ENCODE measurements around the gene CDK11A.

CDK11A gene

GRCh38 chr1:1672181-1672965 is 51.8 kb downstream of the CDK11A start:
- no peaks in the 10 kb centered on the region for H3K36me3 ChIP-seq (ENCODE audit: low read depth)
- no peaks in the 10 kb centered on the region for H3K27me3 ChIP-seq (ENCODE audit: insufficient read depth, poor library complexity, severe bottlenecking)
- no peak overlapping the region for H3K4me3 ChIP-seq (ENCODE audit: severe bottlenecking)
- no peak for TF ChIP-seq CTCF (IDR thresholded peaks at IDR 0.05; ENCODE audit: poor library complexity, severe bottlenecking)
- DNase-seq (ENCODE audit: low spot score): no peak
- H3K27ac ChIP-seq (ENCODE audit: poor library complexity, severe bottlenecking): no peak overlapping the region
- H3K9me3 ChIP-seq (ENCODE audit: severe bottlenecking): no peaks in the 10 kb centered on the region
- no peak for ATAC-seq (ENCODE audit: low read depth)
- H3K4me1 ChIP-seq (ENCODE audit: insufficient read depth, poor library complexity, severe bottlenecking): no peaks in the 10 kb centered on the region

DNA sequence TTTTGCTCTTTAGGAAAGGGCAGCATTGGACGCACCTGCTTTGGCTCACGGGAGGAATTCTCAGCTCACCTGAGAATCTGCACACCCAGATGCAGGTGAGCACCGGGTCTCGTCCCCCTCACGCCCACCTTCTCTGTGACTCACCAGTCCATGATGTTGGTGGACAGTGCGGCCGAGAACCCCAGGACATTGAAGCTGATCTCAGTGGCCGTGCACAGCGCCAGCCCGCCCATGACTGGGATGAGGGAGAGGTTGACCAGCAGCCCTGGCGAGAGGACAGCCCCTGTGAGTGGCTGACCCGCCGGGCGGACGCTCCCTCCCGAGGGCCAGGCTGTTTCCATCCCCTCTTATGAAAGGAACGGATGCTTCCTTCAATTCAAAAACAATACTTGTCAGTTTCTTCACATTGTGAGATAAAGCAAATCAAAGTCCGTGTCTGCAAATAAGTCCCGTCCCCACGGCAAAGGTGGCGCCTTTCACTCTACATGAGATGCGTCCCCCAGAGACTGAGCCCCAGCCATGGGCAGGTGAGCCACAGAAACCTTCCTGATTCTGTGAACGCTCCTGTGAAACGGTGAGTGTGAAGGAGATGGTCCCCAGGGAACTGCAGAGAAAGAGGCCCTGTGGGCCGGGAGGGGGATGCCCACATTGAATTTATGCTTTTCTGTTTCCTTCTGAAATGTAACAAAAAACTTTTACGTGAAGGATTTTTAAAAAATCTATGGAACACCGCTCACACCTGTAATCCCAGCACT is 52.6 kb downstream of the CDK11A start:
- H3K27ac ChIP-seq (ENCODE audit: poor library complexity, severe bottlenecking): no peak overlapping the region
- H3K4me3 ChIP-seq (ENCODE audit: severe bottlenecking): no peak overlapping the region
- no peak for TF ChIP-seq CTCF (IDR thresholded peaks at IDR 0.05; ENCODE audit: poor library complexity, severe bottlenecking)
- ATAC-seq (ENCODE audit: low read depth) (no peak), DNase-seq (ENCODE audit: low spot score) (no peak)
- no peaks in the 10 kb centered on the region for H3K4me1 ChIP-seq (ENCODE audit: insufficient read depth, poor library complexity, severe bottlenecking)
- H3K36me3 ChIP-seq (ENCODE audit: low read depth): no peaks in the 10 kb centered on the region; the same call in 1 of the 2 replicates
- no peaks in the 10 kb centered on the region for H3K9me3 ChIP-seq (ENCODE audit: severe bottlenecking)
- no peaks in the 10 kb centered on the region for H3K27me3 ChIP-seq (ENCODE audit: insufficient read depth, poor library complexity, severe bottlenecking)

DNA sequence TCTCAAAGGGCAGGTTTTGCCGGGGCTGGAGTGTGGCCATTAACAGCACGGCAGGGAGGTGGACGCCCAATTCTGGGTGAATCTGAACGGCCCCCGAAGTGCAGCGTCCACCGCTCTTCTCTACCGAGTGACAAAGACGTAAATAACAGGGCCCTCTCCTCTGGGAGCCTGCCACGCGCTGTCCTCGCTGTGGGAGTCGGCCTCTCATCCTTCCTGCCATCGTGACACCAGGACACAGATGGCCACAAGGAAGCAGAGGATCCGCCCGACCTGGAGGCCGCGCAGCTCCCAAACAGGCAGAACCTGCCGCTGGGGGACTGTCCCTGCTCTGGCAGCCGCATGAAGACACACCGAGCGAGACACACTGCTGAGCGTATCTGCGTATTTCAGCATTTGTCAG is 53.3 kb downstream of the CDK11A start:
- Histone ChIP-seq H3K4me1 (ENCODE audit: insufficient read depth, poor library complexity, severe bottlenecking) (no peaks in the 10 kb centered on the region), H3K4me3 (ENCODE audit: severe bottlenecking) (no peak overlapping the region), H3K27me3 (ENCODE audit: insufficient read depth, poor library complexity, severe bottlenecking) (no peaks in the 10 kb centered on the region), H3K36me3 (ENCODE audit: low read depth) (peaks cover 6% of the 10 kb centered on the region), H3K9me3 (ENCODE audit: severe bottlenecking) (no peaks in the 10 kb centered on the region), H3K27ac (ENCODE audit: poor library complexity, severe bottlenecking) (no peak overlapping the region)
- TF ChIP-seq CTCF (IDR thresholded peaks at IDR 0.05; ENCODE audit: poor library complexity, severe bottlenecking): no peak
- no peak for DNase-seq (ENCODE audit: low spot score)
- no peak for ATAC-seq (ENCODE audit: low read depth)

DNA sequence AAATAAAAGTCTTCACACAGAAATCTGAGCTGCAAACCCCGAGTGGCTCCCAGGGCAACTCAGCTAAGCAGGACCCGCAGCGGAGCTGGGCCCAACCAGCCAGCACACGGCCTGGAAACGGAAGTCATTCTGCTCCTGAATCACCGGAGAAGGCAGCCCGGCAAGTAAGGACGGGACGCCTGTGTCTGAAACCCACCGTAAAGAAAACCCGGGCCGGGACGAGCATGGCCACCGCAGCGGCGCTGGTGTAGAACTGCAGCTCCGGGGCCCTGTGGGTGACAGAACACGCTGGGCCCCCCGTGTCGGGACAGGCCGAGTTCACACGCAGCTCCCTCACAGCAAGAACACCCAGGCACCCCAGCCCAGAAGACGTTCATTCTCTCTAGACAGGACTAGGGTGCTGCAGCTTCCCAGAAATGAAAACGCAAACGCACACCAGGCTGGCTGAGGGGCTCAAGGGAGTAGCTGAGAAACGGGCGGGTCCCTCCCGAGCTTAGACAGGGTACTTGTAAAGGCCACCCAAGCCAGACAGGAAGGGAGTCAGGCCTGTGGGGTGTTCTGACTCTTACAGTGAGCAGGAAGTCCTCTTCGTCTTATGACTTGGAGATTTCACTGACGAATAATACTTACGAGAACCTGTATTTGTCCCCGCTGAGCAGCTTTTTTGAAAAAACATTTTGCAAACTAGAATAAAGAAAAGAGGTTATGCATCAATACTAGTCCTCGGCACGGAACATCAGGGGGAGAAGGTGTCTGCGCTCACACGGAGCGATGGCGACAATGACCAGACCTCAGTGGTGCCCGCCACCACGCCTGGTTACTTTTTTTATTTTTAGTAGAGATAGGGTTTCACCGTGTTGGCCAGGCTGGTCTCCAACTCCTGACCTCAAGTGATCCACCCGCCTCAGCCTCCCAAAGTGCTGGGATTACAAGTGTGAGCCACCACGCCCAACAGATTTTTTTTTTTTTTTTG is 54.4 kb downstream of the CDK11A start:
- Histone ChIP-seq H3K9me3 (ENCODE audit: severe bottlenecking) (no peaks in the 10 kb centered on the region), H3K36me3 (ENCODE audit: low read depth) (peaks cover 14% of the 10 kb centered on the region), H3K4me1 (ENCODE audit: insufficient read depth, poor library complexity, severe bottlenecking) (no peaks in the 10 kb centered on the region), H3K27ac (ENCODE audit: poor library complexity, severe bottlenecking) (no peak overlapping the region), H3K4me3 (ENCODE audit: severe bottlenecking) (no peak overlapping the region), H3K27me3 (ENCODE audit: insufficient read depth, poor library complexity, severe bottlenecking) (no peaks in the 10 kb centered on the region)
- TF ChIP-seq CTCF (IDR thresholded peaks at IDR 0.05; ENCODE audit: poor library complexity, severe bottlenecking): no peak
- no peak for ATAC-seq (ENCODE audit: low read depth)
- DNase-seq (ENCODE audit: low spot score): no peak
